Left cardiac atrium (tissue), 4 donors: ENCODE measurements around the gene MIOX. TPM values are rescaled to one million over a fixed set of nuclear protein-coding genes. Genes with fewer than 3 reads are reported as not detected.

ENCODE experiments used
- ATAC-seq, 2 donors: fragments of 200-7000 bp; cut with Tn5 transposase; one replicate each; pipeline ENCODE4 v1.9.1; 2020; ENCODE audit warnings: mild to moderate bottlenecking in 2 of 2, moderate library complexity in 2 of 2
- DNase-seq: peaks from one replicate; pipeline ENCODE4 v3.0.0-alpha.2; 2020
- intact Hi-C, 2 donors: fragments of 100-400 bp; cut with DNase I; formaldehyde crosslinking; loops; one replicate each; pipeline versions ENCODE4 v1.14.1 to v1.15.1; 2022 to 2023
- total RNA-seq, 2 donors: library from RNA; stranded (reverse); fragmentation: NEBNext Ultra II Directional; extraction: Animal tissue kit (Norgen Biotek cat#: 25700); gene quantifications; one replicate each; pipeline ENCODE4 v1.2.1, GENCODE V29; 2021
- donor health status: DM: no; HTN: yes; CAD: no.
- donor health status: DM: no; HTN: yes; CAD: no; lungs with severe emphysema.
- donor health status: DM: yes; HTN: yes; CAD: no.
- donor health status: Dilated cardiomyopathy.

Gene MIOX
- total RNA-seq, 2 donors from 2014 or later, result not detected

GRCh38 chr22:50469377-50470305 is 17.0 kb upstream of the MIOX start:
- intact Hi-C loops, result no loop called here
- ATAC-seq, result peak; percentile 43 to 56
- peak; percentile 74 for DNase-seq

DNA sequence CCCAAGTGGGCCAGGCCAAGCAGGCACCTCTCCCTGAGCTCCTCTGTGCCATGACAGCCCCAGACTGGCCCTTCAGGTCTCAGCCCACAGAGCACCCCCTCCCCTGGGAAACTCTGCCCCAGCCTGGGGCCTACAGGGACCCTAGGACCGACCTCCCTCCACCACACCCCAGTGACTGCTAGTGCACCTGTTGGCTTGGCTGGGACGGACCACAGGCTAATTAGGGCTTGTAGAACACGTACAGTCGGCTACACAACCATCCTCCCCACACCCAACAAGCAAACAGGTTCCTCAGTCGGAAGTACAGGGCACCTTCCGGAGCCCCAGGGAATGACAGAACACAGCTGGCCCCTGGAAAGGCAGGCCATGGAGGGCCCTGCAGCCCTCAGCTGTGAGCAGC is 16.2 kb upstream of the MIOX start:
- ATAC-seq, result no peak
- DNase-seq, result no peak
- intact Hi-C loops, result no loop called here

DNA sequence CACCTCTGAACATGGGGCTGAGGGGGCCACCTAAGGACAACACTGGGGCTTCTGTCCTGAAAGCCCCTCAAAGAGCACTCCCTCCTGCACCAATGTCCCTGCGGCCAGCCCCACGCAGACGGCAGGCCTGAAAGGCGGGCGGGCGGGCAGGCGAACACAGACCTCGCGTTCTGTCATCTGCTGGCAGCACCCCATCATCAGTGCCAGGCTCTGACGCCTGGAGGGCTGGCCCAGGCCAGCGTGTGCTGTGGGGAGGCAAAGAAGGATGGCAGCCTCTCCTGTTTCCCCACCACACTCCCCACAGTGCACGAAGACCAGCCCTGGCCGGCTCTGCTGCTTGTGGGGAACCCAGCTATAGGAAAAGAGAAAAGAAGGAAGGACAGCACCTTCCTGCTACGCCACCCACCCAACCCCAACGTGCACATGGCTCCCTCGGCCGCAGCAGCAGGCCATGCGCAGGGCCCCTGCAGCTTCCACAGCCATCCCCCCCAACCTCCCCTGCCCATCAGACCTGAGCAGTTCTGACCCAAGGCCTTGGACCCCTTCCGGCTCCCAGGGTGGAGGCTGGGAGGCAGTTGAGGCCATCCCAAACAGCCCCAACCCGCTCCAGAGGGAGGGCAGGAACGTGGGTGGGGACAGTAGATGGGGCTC is 15.3 kb upstream of the MIOX start:
- ATAC-seq (no peak), DNase-seq (no peak)
- intact Hi-C loops, result no loop called here

GRCh38 chr22:50471962-50472361 is 14.7 kb upstream of the MIOX start:
- intact Hi-C loops, result no loop called here
- DNase-seq (no peak), ATAC-seq (no peak)

GRCh38 chr22:50473088-50473487 is 13.6 kb upstream of the MIOX start:
- no peak for ATAC-seq
- DNase-seq, result no peak
- intact Hi-C loops, result no loop called here

- DNase-seq (no peak), ATAC-seq (peak; percentile 42 to 43)
- intact Hi-C loops, result no loop called here
These were observed 12.6 kb upstream of the MIOX start for GRCh38 chr22:50473855-50474671.

DNA sequence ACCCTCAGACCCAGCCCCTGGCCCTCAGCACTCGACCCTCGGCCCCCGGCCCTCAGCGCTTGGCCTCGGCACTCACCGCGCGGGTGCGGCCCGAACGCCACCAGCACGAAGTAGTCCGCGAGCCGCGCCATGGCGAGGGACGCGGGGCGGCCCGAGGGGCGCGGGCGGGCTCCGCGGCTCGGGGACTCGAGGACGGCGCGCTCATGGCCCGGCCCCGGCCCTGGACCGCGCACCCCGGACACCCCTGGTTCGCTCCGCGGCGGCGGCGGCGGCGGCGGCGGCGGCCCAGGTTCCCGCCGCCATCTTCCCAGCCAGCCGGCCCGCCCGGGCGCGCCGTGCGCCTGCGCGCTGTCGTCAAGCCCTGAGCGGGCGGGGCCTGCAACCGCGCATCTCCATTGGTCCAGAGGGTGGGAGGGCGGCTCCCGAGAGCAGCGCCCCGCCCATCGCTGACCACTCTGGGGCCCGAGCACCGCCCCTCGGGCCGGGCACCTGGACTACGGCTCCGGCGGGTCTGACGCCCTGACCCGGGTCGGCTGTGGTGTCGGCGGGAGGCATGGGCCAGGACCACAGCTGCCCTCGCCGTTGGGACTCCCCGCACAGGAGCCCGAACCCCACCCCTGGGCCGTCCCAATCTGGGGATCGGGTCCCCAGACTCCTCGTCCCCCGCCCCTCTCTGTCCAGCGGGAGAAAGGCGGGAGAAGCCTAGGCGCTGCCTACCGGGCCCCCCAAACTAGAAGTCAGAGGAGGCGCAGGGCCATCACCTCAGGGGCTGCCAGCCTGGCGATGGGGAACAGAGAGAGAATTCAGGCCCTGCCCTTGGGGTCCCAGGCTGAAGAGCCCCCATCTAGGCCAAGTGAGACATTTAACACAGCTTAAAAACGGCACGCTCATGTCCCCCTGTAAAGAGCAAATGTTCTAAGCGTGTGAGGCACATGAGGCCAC is 11.7 kb upstream of the MIOX start, which contains the start of gene SBF1:
Gene SBF1, minus strand, starts transcription at position 326 of the 942 bp plus-strand sequence. Its CDS starts 195 bp downstream, at position 131.
- intact Hi-C loops, result no loop called here
- DNase-seq (peak; percentile 94), ATAC-seq (peak; percentile 97 to 98)

GRCh38 chr22:50475652-50476002 is 11.0 kb upstream of the MIOX start:
- ATAC-seq (no peak), DNase-seq (no peak)
- intact Hi-C loops, result no loop called here

DNA sequence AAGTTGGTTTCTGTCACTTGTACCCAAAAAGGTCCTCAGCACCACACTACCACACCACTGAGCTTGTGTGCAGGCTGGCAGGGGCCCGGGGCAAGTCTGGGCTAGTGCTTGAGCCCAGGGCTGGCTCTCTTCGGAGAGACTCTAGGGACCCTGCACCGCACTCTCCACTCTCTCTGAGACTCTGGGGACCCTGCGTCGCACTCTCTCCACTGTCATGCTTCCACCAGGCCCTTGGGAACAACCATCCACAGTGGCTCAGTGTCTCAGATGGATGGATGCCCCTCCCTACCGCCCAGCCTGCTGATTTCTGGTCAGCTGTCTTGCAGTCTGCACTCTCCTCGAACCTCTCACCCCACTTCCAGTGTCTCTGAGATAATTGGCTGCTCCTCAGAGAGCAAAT is 9.8 kb upstream of the MIOX start:
- ATAC-seq (no peak), DNase-seq (no peak)
- intact Hi-C loops, result no loop called here

DNA sequence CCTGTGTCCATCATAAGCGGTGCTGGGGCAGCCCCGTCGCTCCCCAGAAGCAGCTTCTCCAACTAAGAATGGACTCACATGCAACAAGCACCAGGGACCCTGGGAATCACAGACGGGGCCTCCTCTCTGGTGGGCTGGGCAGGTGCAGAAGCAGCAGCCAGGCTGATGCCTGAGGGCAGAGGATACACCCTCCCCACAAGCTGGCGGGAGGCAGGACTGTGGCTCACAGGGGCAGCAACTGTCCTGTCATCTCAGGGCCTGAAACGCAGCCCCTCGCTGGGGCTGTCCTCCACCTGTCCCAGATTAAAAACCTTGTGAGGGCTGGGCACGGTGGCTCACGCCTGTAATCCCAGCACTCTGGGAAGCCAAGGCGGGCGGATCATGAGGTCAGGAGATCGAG is 8.7 kb upstream of the MIOX start:
- DNase-seq, result no peak
- intact Hi-C loops, result no loop called here

GRCh38 chr22:50479721-50480120 is 6.9 kb upstream of the MIOX start:
- intact Hi-C loops, result no loop called here
- no peak for DNase-seq
- no peak for ATAC-seq

More for the DNA sequence above, 8.7 kb upstream of the MIOX start:
- no peak for ATAC-seq

- ATAC-seq (no peak), DNase-seq (no peak)
These were observed 5.6 kb upstream of the MIOX start for GRCh38 chr22:50481045-50481439.

DNA sequence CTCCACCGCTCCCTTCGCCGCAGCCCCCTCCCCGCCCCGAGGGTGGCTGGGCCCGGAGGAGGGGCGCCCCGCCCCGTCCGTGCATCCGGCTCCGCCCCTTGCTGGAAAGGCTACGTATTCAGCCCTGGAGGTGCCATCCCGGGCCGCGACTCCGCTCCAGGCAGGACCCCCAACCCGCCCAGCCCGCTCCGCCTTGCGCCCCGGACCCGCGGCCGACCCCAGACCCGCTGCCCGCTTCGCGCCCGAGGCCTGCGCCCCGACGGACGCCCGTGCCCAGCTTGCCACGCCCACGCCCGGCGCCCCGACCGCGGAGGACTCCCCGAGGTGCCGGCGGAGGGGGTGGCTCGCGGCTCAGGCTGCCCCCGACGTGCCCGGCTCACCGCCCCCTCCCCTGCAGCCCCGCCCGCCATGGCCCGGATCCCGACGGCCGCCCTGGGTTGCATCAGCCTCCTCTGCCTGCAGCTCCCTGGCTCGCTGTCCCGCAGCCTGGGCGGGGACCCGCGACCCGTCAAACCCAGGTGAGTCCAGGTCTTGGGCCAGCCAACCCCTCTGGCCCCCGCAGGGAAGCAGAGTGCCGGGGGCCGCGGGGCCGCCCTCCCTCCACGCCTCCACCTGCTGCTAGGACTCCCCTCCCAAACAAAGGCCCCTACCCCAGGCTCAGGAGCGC is 5.1 kb upstream of the MIOX start, which contains the start of gene ADM2:
Gene ADM2, plus strand, starts transcription at position 104 of the 667 bp plus-strand sequence. Its CDS starts 305 bp downstream, at position 409.
- intact Hi-C loops, result no loop called here
- ATAC-seq (peak; percentile 46 to 52), DNase-seq (no peak)

More at GRCh38 chr22:50481045-50481439, 5.6 kb upstream of the MIOX start:
- intact Hi-C loops, result no loop called here

DNA sequence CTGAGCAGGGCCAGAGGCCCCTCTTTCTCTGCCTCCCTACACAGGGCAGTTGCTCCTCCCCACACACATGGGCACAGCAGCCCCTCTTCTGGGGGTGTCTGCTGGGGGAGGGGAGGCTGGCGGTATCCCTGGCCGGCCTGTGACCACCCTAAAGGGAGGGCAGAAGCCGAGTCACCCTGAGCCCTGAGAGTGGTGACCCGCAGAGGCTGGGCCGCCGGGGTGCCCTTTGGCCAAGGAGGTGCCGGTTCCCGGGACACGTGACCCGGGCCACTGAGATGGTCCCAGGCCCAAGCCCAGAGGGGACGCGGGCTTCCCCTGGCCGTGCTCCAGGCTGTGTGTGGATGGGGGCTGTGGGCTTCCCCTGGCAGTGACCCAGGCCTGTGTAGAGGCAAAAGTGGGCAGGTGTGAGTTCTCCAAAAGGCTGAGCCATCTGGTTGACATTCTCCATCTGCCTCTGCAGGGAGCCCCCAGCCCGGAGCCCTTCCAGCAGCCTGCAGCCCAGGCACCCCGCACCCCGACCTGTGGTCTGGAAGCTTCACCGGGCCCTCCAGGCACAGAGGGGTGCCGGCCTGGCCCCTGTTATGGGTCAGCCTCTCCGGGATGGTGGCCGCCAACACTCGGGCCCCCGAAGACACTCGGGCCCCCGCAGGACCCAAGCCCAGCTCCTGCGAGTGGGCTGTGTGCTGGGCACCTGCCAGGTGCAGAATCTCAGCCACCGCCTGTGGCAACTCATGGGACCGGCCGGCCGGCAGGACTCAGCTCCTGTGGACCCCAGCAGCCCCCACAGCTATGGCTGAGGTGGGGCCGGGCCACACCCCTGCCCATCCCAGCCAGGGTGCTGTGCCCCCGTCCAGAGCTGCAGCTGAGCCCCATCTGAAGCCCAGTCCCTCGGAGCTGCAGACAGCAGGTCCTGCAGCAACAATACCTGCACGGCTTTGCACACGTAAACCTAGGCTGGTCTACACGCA is 4.3 kb upstream of the MIOX start:
- intact Hi-C loops, result no loop called here
- DNase-seq, result no peak
- ATAC-seq, result no peak

DNA sequence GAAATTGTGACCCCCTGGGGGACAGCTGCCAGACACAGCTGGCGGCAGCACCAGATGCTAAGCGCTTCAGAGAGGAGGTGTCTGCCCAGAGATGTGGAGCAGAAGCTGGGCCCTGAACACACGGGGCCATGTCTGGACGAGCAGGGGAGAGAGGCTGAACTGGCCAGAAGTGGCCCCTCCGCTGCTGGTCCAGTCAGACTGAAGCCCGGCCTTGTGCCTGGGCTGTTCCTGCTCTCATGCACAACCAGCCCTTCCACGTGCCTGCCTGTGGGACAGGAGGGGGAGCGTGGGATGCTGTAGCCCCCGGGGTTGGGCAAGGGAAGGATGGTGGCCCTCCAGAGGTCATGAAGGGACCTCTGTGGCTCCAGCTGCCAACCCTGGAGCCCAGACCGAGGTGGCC is 3.6 kb upstream of the MIOX start:
- ATAC-seq (no peak), DNase-seq (no peak)
- intact Hi-C loops, result no loop called here

DNA sequence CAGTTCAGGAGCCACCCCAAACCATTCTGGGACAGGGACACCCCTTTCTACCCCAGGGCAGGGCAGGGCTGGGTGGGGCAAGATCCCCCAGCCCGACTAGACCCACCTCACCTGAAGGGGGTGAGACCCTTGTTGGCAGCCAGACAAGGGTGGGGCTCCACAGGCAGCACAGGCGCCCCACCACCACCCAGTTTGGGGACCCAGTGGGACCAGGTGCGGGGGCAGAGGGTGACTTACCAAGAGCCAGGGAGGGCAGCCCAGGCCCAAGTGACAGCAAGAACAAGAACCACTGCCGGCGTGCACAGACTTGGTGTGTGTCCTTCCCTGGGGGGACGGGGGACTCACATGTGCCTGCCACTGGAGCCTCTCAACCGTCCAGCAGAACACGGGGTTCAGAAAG is 3.1 kb upstream of the MIOX start:
- intact Hi-C loops, result no loop called here
- ATAC-seq, result no peak
- DNase-seq, result no peak
